Retinal pigment epithelial cell (primary cell): ENCODE results near the gene TBATA.

Source experiments
- DNase-seq: peaks from one replicate; pipeline ENCODE4 v3.0.0-alpha.2; 2010; ENCODE audit warnings: low read depth
- H3K4me3 ChIP-seq: 2 replicates; pipeline ENCODE4 v1.5.1; 2011; ENCODE audit warnings: mild to moderate bottlenecking, low read length, control low read depth, moderate library complexity
- TF ChIP-seq, protein P1 (sequence below): conservative IDR thresholded peaks from 2 replicates; pipeline ENCODE4 v1.5.1; 2011; ENCODE audit warnings: low read depth, low read length, control low read depth, inconsistent platforms

The TBATA gene

DNA sequence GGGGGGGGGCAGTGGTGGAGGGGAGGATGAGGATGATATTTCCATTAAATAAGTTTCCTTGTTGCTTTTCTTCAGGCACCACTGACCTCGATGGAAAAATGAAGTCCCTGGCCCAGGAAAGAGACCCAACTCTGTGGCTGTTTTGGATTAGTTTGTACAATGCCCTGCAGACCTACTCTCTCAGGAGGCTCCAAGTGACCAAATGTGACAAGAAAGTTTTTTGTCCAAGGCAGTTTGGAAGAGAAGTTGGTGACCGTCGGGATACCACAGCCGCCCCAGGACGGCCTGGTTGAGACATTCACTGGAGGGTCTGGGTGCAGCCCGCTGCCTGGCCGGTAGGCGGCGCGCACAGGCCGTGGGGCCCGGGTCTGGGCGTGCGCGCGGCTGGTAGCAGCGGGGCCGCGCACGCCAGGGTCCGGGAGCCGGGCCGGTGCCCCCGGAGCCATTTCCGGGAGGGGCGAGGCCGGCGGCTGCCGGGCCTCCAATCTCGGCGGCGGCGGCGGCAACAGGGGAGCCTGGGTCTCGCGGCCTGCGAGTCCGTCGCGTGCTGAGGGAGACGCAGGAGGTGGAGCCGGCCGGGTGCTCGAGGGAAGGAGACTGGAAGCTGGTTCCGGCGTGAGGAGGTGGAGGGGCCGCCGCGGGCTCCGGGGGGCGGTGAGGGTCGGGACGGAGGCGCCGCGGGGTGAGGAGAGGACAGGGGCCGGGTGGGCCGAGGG, 30.5 kb upstream of the TBATA start, which contains the start of gene SGPL1:
Gene SGPL1 (plus strand): TSS at position 445 of the 716 bp plus-strand sequence. CDS start 906 bp downstream, outside the sequence.
- peak within 1 kb of the TSS; percentile 81 for H3K4me3 ChIP-seq
- TF ChIP-seq, protein P1, sequence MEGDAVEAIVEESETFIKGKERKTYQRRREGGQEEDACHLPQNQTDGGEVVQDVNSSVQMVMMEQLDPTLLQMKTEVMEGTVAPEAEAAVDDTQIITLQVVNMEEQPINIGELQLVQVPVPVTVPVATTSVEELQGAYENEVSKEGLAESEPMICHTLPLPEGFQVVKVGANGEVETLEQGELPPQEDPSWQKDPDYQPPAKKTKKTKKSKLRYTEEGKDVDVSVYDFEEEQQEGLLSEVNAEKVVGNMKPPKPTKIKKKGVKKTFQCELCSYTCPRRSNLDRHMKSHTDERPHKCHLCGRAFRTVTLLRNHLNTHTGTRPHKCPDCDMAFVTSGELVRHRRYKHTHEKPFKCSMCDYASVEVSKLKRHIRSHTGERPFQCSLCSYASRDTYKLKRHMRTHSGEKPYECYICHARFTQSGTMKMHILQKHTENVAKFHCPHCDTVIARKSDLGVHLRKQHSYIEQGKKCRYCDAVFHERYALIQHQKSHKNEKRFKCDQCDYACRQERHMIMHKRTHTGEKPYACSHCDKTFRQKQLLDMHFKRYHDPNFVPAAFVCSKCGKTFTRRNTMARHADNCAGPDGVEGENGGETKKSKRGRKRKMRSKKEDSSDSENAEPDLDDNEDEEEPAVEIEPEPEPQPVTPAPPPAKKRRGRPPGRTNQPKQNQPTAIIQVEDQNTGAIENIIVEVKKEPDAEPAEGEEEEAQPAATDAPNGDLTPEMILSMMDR: peak; percentile 84
- no peak for DNase-seq

DNA sequence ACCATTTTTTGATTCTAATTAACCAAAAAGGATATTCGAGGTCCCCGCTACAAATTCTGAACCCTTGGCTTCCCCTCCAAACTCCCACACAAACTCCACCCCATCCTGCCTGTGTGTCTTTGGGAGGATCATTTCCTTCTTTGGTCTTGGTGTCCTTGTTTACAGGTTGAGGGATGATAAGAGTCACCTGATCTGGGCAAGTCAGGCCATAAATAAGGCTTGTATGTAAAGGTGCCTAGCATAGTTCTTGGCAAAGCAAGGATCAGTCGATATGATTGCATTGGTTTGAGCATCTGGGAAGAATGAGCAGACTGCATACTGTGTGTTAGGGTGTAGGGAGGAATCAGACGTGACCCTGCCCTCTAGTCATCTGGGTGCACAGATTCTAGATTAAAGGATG, 28.9 kb upstream of the TBATA start:
- DNase-seq: no peak
- TF ChIP-seq, protein P1: no peak
- H3K4me3 ChIP-seq: no peak overlapping the region

DNA sequence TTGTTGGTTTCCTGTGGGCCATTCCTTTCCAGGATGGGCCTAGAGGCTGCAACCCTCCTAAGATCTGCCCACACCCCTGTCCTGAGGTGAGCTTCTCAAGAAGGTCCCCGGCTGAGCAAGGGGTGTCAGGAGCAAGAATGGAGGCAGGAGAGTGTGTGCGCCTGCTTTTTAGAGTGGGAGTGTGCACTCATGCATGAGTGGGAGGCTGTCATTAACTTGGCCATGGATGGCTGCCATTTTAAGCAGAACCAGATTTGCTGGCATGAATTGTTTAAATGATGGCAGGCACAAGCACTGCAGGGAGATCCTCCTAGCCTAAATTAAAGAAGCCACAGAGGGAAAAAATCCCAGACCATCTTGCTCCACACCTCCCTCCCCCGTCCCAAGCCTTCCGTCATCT, 27.6 kb upstream of the TBATA start:
- TF ChIP-seq, protein P1: no peak
- DNase-seq: no peak
- no peak overlapping the region for H3K4me3 ChIP-seq

DNA sequence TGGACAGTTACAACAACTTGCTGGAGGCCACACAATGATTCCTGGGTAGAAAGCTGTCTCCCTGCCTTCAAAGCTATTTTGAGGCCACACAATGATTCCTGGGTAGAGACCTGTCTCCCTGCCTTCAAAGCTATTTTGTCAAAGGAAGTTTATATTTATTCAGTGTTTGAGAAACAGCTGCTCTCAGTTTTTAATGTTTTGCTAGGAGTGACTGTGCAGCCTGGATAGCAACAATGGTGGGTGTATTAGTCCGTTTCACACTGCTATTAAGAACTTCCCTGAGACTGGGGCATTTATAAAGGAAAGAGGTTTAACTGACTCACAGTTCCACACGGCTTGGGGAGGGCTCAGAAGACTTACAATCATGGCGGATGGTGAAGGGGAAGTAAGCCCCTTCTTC, 26.7 kb upstream of the TBATA start:
- TF ChIP-seq, protein P1: no peak

DNA sequence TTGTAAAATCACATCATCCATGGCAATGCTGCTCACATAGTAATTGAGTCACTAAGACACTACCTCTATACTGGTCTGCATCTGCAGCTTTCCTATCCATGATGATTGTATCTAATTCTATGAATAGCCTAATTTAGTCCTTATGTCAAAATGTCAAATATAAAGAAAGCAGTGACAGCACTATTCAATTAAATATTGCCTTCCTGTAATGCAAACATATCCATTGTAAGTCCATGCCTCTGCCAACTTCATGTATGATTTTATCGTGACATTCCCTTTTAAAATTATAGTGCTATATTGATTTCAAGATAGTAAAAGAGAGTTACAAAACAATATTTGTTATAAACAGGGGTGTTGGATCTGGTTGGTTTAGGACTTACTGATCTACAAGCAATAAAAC, 25.8 kb upstream of the TBATA start:
- TF ChIP-seq, protein P1: no peak
- H3K4me3 ChIP-seq: no peak overlapping the region
- no peak for DNase-seq

More for the DNA sequence above, 26.7 kb upstream of the TBATA start:
- no peak overlapping the region for H3K4me3 ChIP-seq
- DNase-seq: no peak

DNA sequence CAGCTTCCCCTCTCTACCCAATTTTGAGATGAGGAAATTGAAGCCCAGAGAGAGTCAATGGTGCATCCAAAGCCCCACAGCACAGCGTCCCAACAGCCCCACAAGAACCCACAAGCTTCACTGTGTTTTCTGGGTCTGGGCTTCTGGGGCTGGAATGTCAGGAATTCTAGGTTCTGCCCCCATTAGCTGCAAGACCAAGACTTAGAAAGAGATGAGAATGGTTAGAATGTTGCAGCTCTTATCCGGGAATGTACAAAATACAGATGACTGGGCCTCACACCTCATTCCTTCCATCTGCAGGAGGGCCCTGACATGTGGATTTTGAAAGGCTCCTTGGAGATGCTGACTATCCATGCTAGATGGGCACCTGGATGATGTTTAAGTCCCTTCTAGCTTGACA, 24.5 kb upstream of the TBATA start:
- DNase-seq: no peak
- TF ChIP-seq, protein P1: no peak
- no peak overlapping the region for H3K4me3 ChIP-seq

DNA sequence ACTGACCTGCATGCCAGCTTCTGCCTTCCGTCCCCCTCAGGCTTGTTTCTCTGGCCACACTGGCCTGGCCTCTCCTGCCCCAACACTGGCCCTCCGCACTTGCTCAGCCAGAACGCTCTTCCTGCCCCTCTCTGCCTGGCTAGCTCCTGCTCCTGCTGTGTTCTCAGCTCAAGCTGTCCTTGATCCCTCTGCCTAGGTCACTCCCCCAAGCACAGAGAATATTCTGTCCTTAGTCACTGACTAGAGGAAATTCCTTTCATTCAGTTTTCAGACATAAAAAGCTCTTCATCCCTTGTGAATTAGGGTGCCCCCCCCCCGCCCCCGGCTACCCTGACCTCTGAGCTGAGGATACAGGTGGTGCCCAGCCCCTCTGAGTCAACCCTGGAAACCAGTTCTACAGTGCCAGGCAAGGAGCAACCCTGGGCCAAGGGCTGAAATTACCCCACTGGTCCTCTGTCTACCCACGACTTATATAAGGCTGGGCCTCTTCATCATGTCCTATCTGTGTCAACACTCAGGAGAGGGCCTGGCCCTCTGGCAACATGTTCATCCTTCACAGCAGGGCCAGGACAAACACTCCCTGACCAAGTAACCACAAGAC, 23.9 kb upstream of the TBATA start:
- H3K4me3 ChIP-seq: no peak overlapping the region
- TF ChIP-seq, protein P1: no peak
- no peak for DNase-seq
